DMS153 treated with DMSO at 0.1 percent for 48 hours (cell line): ENCODE results near the gene RSAD2.
"Not testable (repeated sequence)": the region's sequence is repeated elsewhere in the genome, so short reads cannot be mapped to it uniquely, and the experiment has no call there.

Experiments
- DNase-seq: peaks from one replicate; lab custom pipeline; 2025; ENCODE audit not compliant: unreplicated experiment; lab: John Stamatoyannopoulos, UW

RSAD2 gene

GRCh38 chr2:6924101-6924923 lies 46.7 kb downstream of the RSAD2 start:
- DNase-seq = no peak

- no peak for DNase-seq
Measured at GRCh38 chr2:6924924-6925409, 47.4 kb downstream of the RSAD2 start.

- DNase-seq = no peak
Measured at GRCh38 chr2:6926071-6926732, 48.6 kb downstream of the RSAD2 start.

- no peak for DNase-seq
Measured at GRCh38 chr2:6927186-6927585, 49.6 kb downstream of the RSAD2 start.

GRCh38 chr2:6927753-6928152 lies 50.2 kb downstream of the RSAD2 start:
- no peak for DNase-seq

- no peak for DNase-seq
Measured at GRCh38 chr2:6928452-6928851, 50.9 kb downstream of the RSAD2 start.

GRCh38 chr2:6929196-6929819 lies 51.7 kb downstream of the RSAD2 start:
- no peak for DNase-seq

GRCh38 chr2:6930923-6931647 lies 53.5 kb downstream of the RSAD2 start:
- no peak for DNase-seq

GRCh38 chr2:6931753-6932152 lies 54.2 kb downstream of the RSAD2 start:
- DNase-seq = no peak

GRCh38 chr2:6932206-6932605 lies 54.6 kb downstream of the RSAD2 start:
- no peak for DNase-seq

- no peak for DNase-seq
Measured at GRCh38 chr2:6932828-6933227, 55.3 kb downstream of the RSAD2 start.

- DNase-seq = no peak
Measured at GRCh38 chr2:6933911-6934310, 56.3 kb downstream of the RSAD2 start.

- DNase-seq = no peak
Measured at GRCh38 chr2:6934345-6934744, 56.8 kb downstream of the RSAD2 start.

GRCh38 chr2:6934758-6935651 lies 57.4 kb downstream of the RSAD2 start:
- no peak for DNase-seq

GRCh38 chr2:6935652-6936020 lies 58.1 kb downstream of the RSAD2 start:
- DNase-seq = not testable (repeated sequence)

GRCh38 chr2:6937157-6937556 lies 59.6 kb downstream of the RSAD2 start:
- DNase-seq = no peak

- no peak for DNase-seq
Measured at GRCh38 chr2:6937582-6937981, 60.0 kb downstream of the RSAD2 start.

- DNase-seq = no peak
Measured at GRCh38 chr2:6939071-6939470, 61.5 kb downstream of the RSAD2 start.

- DNase-seq = no peak
Measured at GRCh38 chr2:6940820-6941219, 63.2 kb downstream of the RSAD2 start.

GRCh38 chr2:6941299-6942046 lies 63.9 kb downstream of the RSAD2 start:
- DNase-seq = no peak
